Right atrium auricular region (tissue), 2 donors: Measurements from ENCODE around the gene CCNI2. TPM values are rescaled to one million over a fixed set of nuclear protein-coding genes. Genes with fewer than 3 reads are reported as not detected.
A peak's percentile ranks its signal among the peaks of the same experiment; 100 is the strongest.

Experiments
- DNase-seq: peaks from one replicate; pipeline ENCODE4 v3.0.0-alpha.2; 2019; ENCODE audit warnings: low spot score
- H3K27ac ChIP-seq, 2 donors: fragments of 200-600 bp; sonication (generic); 1 replicate in 1 of 2; 2 replicates in 1 of 2; pipeline ENCODE4 v1.5.1; 2016 to 2019
- H3K27me3 ChIP-seq, 2 donors: fragments of 200-600 bp; sonication (generic); one replicate each; pipeline versions ENCODE4 v1.5.1 to v1.6.0; 2017 to 2019
- H3K36me3 ChIP-seq: fragments of 200-600 bp; sonication (generic); one replicate; pipeline ENCODE4 v1.5.1; 2016
- H3K4me1 ChIP-seq, 2 donors: fragments of 200-600 bp; sonication (generic); one replicate each; pipeline versions ENCODE4 v1.5.1 to v1.6.0; 2017 to 2019
- H3K4me3 ChIP-seq, 2 donors: fragments of 200-600 bp; sonication (generic); 1 replicate in 1 of 2; 2 replicates in 1 of 2; pipeline ENCODE4 v1.5.1; 2017 to 2019; ENCODE audit warnings: mild to moderate bottlenecking in 1 of 2, moderate library complexity in 1 of 2
- H3K9me3 ChIP-seq, 2 donors: fragments of 200-600 bp; sonication (generic); one replicate each; pipeline ENCODE4 v1.5.1; 2019
- CTCF ChIP-seq, 2 donors: fragments of 200-600 bp; sonication (generic); IDR thresholded peaks; one replicate each; pipeline ENCODE4 v1.5.1; 2019; ENCODE audit warnings: antibody characterized with exemption in 2 of 2
- total RNA-seq, 2 donors: library from RNA; depleted of rRNA; stranded (reverse); fragments of >200 nt; gene quantifications; one replicate each; pipeline ENCODE4 v1.1.0, GENCODE V29; 2016

Gene CCNI2
- total RNA-seq, 2 donors from 2014 or later: not detected

- Histone ChIP-seq H3K27ac (peak overlapping the region; percentile 53 to 63), H3K27me3 (no peaks in the 10 kb centered on the region), H3K9me3 (no peaks in the 10 kb centered on the region), H3K4me3 (no peak overlapping the region), H3K4me1 (peaks cover 0 to 77% of the 10 kb centered on the region in 2 donors), H3K36me3 (no peaks in the 10 kb centered on the region)
- no peak for DNase-seq
- TF ChIP-seq CTCF (IDR thresholded peaks at IDR 0.05): no peak
These were observed 23.4 kb downstream of the CCNI2 start for GRCh38 chr5:132770476-132771159.

GRCh38 chr5:132771503-132771998 lies 24.3 kb downstream of the CCNI2 start:
- no peaks in the 10 kb centered on the region for H3K9me3 ChIP-seq
- no peaks in the 10 kb centered on the region for H3K27me3 ChIP-seq
- H3K4me1 ChIP-seq: peaks cover 0 to 83% of the 10 kb centered on the region in 2 donors
- peak; percentile 74 for DNase-seq
- no peak for TF ChIP-seq CTCF (IDR thresholded peaks at IDR 0.05)
- H3K27ac ChIP-seq: peak overlapping the region; percentile 53 to 63
- no peaks in the 10 kb centered on the region for H3K36me3 ChIP-seq
- no peak overlapping the region for H3K4me3 ChIP-seq

GRCh38 chr5:132772291-132773070 lies 25.3 kb downstream of the CCNI2 start:
- Histone ChIP-seq H3K4me3 (no peak overlapping the region), H3K4me1 (peaks cover 0 to 74% of the 10 kb centered on the region in 2 donors), H3K27me3 (no peaks in the 10 kb centered on the region), H3K27ac (peak overlapping the region; percentile 53 to 63), H3K9me3 (no peaks in the 10 kb centered on the region), H3K36me3 (no peaks in the 10 kb centered on the region)
- no peak for DNase-seq
- no peak for TF ChIP-seq CTCF (IDR thresholded peaks at IDR 0.05)

GRCh38 chr5:132773114-132773513 lies 25.9 kb downstream of the CCNI2 start:
- H3K27me3 ChIP-seq: no peaks in the 10 kb centered on the region
- no peak for DNase-seq
- H3K27ac ChIP-seq: no peak overlapping the region
- H3K36me3 ChIP-seq: no peaks in the 10 kb centered on the region
- no peak for TF ChIP-seq CTCF (IDR thresholded peaks at IDR 0.05)
- H3K9me3 ChIP-seq: no peaks in the 10 kb centered on the region
- no peak overlapping the region for H3K4me3 ChIP-seq
- H3K4me1 ChIP-seq: peaks cover 0 to 73% of the 10 kb centered on the region in 2 donors

GRCh38 chr5:132773601-132774355 lies 26.6 kb downstream of the CCNI2 start:
- Histone ChIP-seq H3K9me3 (no peaks in the 10 kb centered on the region), H3K4me3 (no peak overlapping the region), H3K27ac (peak overlapping the region; percentile 38 to 77), H3K36me3 (no peaks in the 10 kb centered on the region), H3K4me1 (peaks cover 0 to 70% of the 10 kb centered on the region in 2 donors), H3K27me3 (no peaks in the 10 kb centered on the region)
- no peak for DNase-seq
- TF ChIP-seq CTCF (IDR thresholded peaks at IDR 0.05): no peak
